ENCODE measurements around the gene ZNF205.

ZNF205 gene

GRCh38 chr16:3129137-3130131 is 17.0 kb downstream of the ZNF205 start:
- H3K9ac ChIP-seq (ENCODE audit: low read length), result peak overlapping the region; percentile 72
- no peaks in the 10 kb centered on the region for H3K9me2 ChIP-seq (ENCODE audit: low read depth, low read length)
- peak overlapping the region; percentile 62 for H3K27ac ChIP-seq (ENCODE audit: low read depth, low read length, poor library complexity, severe bottlenecking)
- no peak overlapping the region for H2AFZ ChIP-seq (ENCODE audit: low read length)
- peak; percentile 96 for TF ChIP-seq CTCF (IDR thresholded peaks at IDR 0.05; ENCODE audit: low read length)
- TF ChIP-seq EZH2 (IDR thresholded peaks at IDR 0.05; ENCODE audit: borderline replicate concordance, low read length), result no peak
- H3K27me3 ChIP-seq (ENCODE audit: insufficient read depth, low read length), result no peaks in the 10 kb centered on the region
- peaks cover 4% of the 10 kb centered on the region; the same call in 1 of the 2 replicates for H3F3A ChIP-seq (ENCODE audit: insufficient read depth, low read length)
- no peaks in the 10 kb centered on the region for H3K9me3 ChIP-seq (ENCODE audit: low read length)
- H3K4me1 ChIP-seq (ENCODE audit: insufficient read depth, low read length, severe bottlenecking), result peaks cover 34% of the 10 kb centered on the region
- peaks cover 12% of the 10 kb centered on the region for H3K79me2 ChIP-seq (ENCODE audit: insufficient read depth, low read length)
- H3K36me3 ChIP-seq (ENCODE audit: insufficient read depth, low read length), result peaks cover 20% of the 10 kb centered on the region; the same call in 1 of the 2 replicates
- H3K4me3 ChIP-seq (ENCODE audit: low read depth, low read length, poor library complexity, severe bottlenecking), result peak overlapping the region; percentile 65
- H4K20me1 ChIP-seq (ENCODE audit: insufficient read depth, low read length), result no peaks in the 10 kb centered on the region
- peak overlapping the region; percentile 95 for H3K4me2 ChIP-seq (ENCODE audit: low read length)

- Histone ChIP-seq H3K79me2 (ENCODE audit: insufficient read depth, low read length) (peaks cover 14% of the 10 kb centered on the region), H3K9me2 (ENCODE audit: low read depth, low read length) (no peaks in the 10 kb centered on the region)
These were observed 19.5 kb downstream of the ZNF205 start for GRCh38 chr16:3131755-3132377.

More at GRCh38 chr16:3131755-3132377, 19.5 kb downstream of the ZNF205 start:
- peaks cover 37% of the 10 kb centered on the region for H3K4me1 ChIP-seq (ENCODE audit: insufficient read depth, low read length, severe bottlenecking)
- H3K27ac ChIP-seq (ENCODE audit: low read depth, low read length, poor library complexity, severe bottlenecking), result no peak overlapping the region
- no peak overlapping the region for H2AFZ ChIP-seq (ENCODE audit: low read length)
- no peaks in the 10 kb centered on the region for H3K27me3 ChIP-seq (ENCODE audit: insufficient read depth, low read length)
- H3K9me3 ChIP-seq (ENCODE audit: low read length), result no peaks in the 10 kb centered on the region
- H3K9ac ChIP-seq (ENCODE audit: low read length), result no peak overlapping the region
- H3F3A ChIP-seq (ENCODE audit: insufficient read depth, low read length), result peaks cover 4% of the 10 kb centered on the region; the same call in 1 of the 2 replicates
- H3K36me3 ChIP-seq (ENCODE audit: insufficient read depth, low read length), result peaks cover 20% of the 10 kb centered on the region; the same call in 1 of the 2 replicates
- no peak overlapping the region for H3K4me2 ChIP-seq (ENCODE audit: low read length)
- no peaks in the 10 kb centered on the region for H4K20me1 ChIP-seq (ENCODE audit: insufficient read depth, low read length)
- no peak overlapping the region for H3K4me3 ChIP-seq (ENCODE audit: low read depth, low read length, poor library complexity, severe bottlenecking)
- TF ChIP-seq CTCF (IDR thresholded peaks at IDR 0.05; ENCODE audit: low read length) (peak; percentile 37; the same call in 1 of the 2 replicates), EZH2 (IDR thresholded peaks at IDR 0.05; ENCODE audit: borderline replicate concordance, low read length) (no peak)
